HEK293T (cell line): ENCODE results near the gene SETD1A.

Experiments
- CTCF ChIA-PET: fragments of 350-600 bp; formaldehyde crosslinking; extraction: SDS; loops from one replicate; lab custom pipeline; 2021; ENCODE audit warnings: antibody characterized with exemption, inconsistent platforms; lab: Yijun Ruan, JAX
- POLR2A ChIA-PET: fragments of 350-600 bp; formaldehyde crosslinking; extraction: SDS; loops from one replicate; lab custom pipeline; 2020; ENCODE audit warnings: antibody characterized with exemption, inconsistent platforms; lab: Yijun Ruan, JAX
- DNase-seq: peaks from one replicate; pipeline ENCODE4 v3.0.0; 2012; ENCODE audit warnings: mixed read lengths; ENCODE audit errors: extremely low spot score
- ARNT ChIP-seq: fragments of 450-650 bp; IDR thresholded peaks from 2 replicates; pipeline ENCODE4 v1.6.1; 2017; ENCODE audit warnings: mild to moderate bottlenecking
- BHLHE40 ChIP-seq: fragments of 450-650 bp; IDR thresholded peaks from 2 replicates; pipeline ENCODE4 v1.6.1; 2016; ENCODE audit warnings: mild to moderate bottlenecking, moderate library complexity, borderline replicate concordance
- CTBP1 ChIP-seq: fragments of 450-650 bp; IDR thresholded peaks from 2 replicates; pipeline ENCODE4 v1.6.1; 2016; ENCODE audit warnings: borderline replicate concordance
- ELF4 ChIP-seq: fragments of 450-650 bp; IDR thresholded peaks from 2 replicates; pipeline ENCODE4 v1.6.1; 2017; ENCODE audit warnings: antibody characterized with exemption
- FOXA1 ChIP-seq: fragments of 450-650 bp; IDR thresholded peaks from 2 replicates; pipeline ENCODE4 v1.6.1; 2016; ENCODE audit warnings: mild to moderate bottlenecking
- FOXK2 ChIP-seq: fragments of 450-650 bp; IDR thresholded peaks from 2 replicates; pipeline ENCODE4 v1.6.1; 2016; ENCODE audit warnings: mild to moderate bottlenecking
- FOXM1 ChIP-seq: fragments of 450-650 bp; IDR thresholded peaks from 2 replicates; pipeline ENCODE4 v1.6.1; 2017; ENCODE audit warnings: mild to moderate bottlenecking, borderline replicate concordance
- HDGF ChIP-seq: fragments of 450-650 bp; IDR thresholded peaks from 2 replicates; pipeline ENCODE4 v1.6.1; 2017; ENCODE audit warnings: antibody characterized with exemption, borderline replicate concordance
- L3MBTL2 ChIP-seq: fragments of 450-650 bp; conservative IDR thresholded peaks from 2 replicates; pipeline ENCODE4 v1.6.1; 2016; ENCODE audit warnings: mild to moderate bottlenecking
- LEF1 ChIP-seq: fragments of 450-650 bp; IDR thresholded peaks from 2 replicates; pipeline ENCODE4 v1.6.1; 2017; ENCODE audit warnings: mild to moderate bottlenecking, borderline replicate concordance
- NFRKB ChIP-seq: fragments of 450-650 bp; IDR thresholded peaks from 2 replicates; pipeline ENCODE4 v1.6.1; 2016; ENCODE audit warnings: mild to moderate bottlenecking, moderate library complexity
- PKNOX1 ChIP-seq: fragments of 450-650 bp; IDR thresholded peaks from 2 replicates; pipeline ENCODE4 v1.6.1; 2016
- SP1 ChIP-seq: fragments of 450-650 bp; IDR thresholded peaks from 2 replicates; pipeline ENCODE4 v1.6.1; 2017
- SUZ12 ChIP-seq: fragments of 450-650 bp; IDR thresholded peaks from 2 replicates; pipeline ENCODE4 v1.6.1; 2016; ENCODE audit warnings: mild to moderate bottlenecking
- TARDBP ChIP-seq: fragments of 450-650 bp; IDR thresholded peaks from 2 replicates; pipeline ENCODE4 v1.6.1; 2016
- ZNF384 ChIP-seq: fragments of 450-650 bp; IDR thresholded peaks from 2 replicates; pipeline ENCODE4 v1.6.1; 2016

SETD1A gene

DNA sequence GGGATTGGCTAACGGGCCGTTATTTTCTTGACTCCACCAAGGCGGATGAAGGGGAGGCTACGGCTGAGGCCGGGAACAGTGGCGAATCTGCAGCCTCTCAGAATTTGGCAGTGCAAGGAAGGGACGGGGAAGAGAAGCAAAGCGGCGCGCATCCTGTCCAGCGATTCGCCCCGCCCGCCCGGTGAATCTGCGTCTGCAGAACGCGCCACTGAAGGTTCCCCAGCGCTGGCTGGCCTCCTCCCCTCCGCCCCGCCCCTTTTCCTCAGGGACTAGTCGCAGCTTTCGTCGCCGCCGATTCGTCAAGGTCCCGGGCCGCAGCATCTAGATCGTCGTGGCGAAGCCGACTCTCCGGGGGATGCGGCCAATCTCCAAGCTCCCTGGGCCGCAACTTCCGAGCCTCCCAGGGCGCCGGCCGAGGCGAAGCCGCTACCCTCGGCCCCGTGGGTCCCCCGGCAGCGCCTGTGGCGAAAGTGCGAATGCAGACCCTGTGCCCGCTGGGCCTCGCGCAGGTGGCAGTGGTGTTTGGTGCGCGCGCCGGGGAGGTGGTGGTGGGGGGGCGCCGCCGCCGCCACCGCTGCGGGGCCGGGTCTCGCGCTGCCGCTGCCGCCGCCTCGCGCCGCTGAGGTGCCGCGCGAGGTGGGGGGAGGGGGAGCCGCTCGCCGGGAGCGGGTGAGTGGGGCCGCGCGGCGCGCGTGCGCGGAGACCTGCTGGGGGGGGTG, at the start of gene SETD1A:
Gene SETD1A (plus strand): TSS at position 299 of the 719 bp plus-strand sequence. CDS start 978 bp downstream, outside the sequence.
- POLR2A ChIA-PET = interaction anchor here (1.0 to 2.2 kb wide), 2 partner anchors 9 to 31 kb away, joined by 3 to 8 read pairs; no protein-coding TSS in a partner anchor
- TF ChIP-seq L3MBTL2 (peak; percentile 87; the same call in 1 of the 2 replicates), SP1 (peak; percentile 94), LEF1 (peak; percentile 21; the same call in 1 of the 2 replicates), SUZ12 (no peak), FOXA1 (no peak), ELF4 (peak; percentile 71; the same call in 1 of the 2 replicates), FOXM1 (peak; percentile 97)
- peak; percentile 99 for DNase-seq
- CTCF ChIA-PET = interaction anchor here (0.7 kb wide), 1 partner anchor 116 kb away, joined by 3 read pairs; no protein-coding TSS in a partner anchor

DNA sequence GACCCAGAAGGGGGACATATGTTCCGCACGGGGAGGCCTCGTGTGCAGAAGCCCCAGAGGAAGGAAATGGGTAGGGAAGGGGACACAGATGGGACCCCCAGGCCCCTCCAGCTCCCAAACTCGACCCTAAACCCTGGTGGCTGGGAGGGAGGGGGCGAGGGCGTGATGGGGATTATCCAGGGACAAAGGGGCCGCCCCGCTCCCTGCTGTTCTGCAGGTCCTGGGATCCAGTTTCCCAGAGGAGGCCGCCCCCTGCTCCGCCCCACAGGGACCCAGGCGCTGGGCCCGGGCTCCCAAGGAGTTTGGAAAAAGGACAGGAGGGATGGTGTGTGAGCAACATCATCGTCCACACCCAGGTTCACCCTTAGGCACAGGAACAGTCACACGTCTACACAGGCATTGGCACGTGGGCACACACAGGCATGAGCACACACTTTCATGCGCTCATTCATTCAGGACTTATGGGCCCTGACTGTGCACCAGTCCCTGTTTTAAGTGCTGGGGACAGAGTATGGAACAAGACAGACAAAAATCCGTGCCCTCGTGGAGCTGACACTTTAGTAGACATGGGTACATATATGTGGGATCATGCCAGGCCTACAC, 47.0 kb upstream of the SETD1A start:
- POLR2A ChIA-PET = interaction anchor here (0.6 to 2.0 kb wide), 2 partner anchors 66 to 105 kb away, joined by 3 to 6 read pairs; no protein-coding TSS in a partner anchor
- CTCF ChIA-PET = interaction anchor here (2.2 kb wide), 1 partner anchor 9 kb away, joined by 8 read pairs; no protein-coding TSS in a partner anchor
- no peak for DNase-seq
- TF ChIP-seq L3MBTL2 (no peak), NFRKB (no peak), FOXA1 (no peak), LEF1 (no peak), PKNOX1 (no peak), CTBP1 (no peak), ARNT (no peak), FOXM1 (no peak; the same call in 1 of the 2 replicates), ZNF384 (no peak), TARDBP (no peak), HDGF (no peak), SUZ12 (no peak), ELF4 (no peak), SP1 (no peak), BHLHE40 (no peak), FOXK2 (no peak)

DNA sequence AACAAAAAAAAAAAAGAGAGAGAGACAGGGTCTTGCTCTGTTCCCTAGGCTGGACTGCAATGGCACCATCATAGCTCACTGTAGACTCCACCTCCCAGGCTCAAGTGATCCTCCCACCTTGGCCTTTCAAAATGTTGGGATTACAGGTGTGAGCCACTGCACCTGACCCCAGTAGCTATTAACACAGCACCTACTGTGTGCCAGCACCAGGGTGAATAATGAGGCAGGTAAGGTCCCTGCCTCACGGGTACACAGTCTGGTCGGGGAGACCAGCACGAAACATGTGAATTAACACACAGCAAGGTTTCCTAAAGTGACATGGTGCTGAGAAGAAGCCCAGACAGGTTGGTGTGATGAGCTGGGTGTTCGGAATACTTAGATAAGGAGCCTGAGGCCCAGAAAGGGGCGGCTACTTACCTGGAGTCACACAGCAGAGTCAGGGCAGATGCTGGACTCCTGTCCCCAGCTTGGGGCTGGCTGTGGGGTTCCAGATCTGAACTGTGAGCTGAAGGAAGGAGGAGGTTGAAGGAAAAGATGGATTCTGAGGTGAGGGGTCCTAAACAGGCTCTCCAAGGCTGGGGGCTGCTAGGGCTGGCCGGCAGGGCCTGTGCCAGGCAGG, 44.7 kb upstream of the SETD1A start:
- CTCF ChIA-PET = interaction anchor here (0.6 to 2.2 kb wide), 2 partner anchors 11 to 68 kb away, joined by 5 to 8 read pairs; no protein-coding TSS in a partner anchor
- POLR2A ChIA-PET = interaction anchor here (0.9 to 2.8 kb wide), 2 partner anchors 11 to 73 kb away, joined by 3 to 12 read pairs; no protein-coding TSS in a partner anchor
- TF ChIP-seq ARNT (no peak), L3MBTL2 (no peak), TARDBP (no peak), BHLHE40 (no peak), ZNF384 (no peak)
- no peak for DNase-seq

DNA sequence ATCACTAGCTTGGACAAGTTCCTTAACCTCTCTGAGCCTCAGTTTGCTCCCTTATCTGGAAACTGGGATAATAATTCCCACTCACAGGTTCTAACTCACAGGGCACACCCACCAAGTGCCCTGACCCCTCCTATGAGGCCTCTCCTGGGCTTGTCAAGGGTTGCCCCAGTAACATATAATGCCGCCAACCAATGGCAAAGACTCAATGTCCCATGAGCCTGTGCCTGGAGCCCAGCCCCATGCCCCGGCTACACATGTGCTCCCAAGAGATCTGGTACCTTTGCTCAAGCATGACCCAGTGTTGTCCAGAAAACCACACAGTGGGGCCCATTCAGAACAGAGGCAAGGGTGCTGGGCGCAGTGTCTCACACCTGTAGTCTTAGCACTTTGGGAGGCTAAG, 42.7 kb upstream of the SETD1A start:
- DNase-seq = no peak
- TF ChIP-seq FOXM1 (no peak), FOXA1 (no peak), TARDBP (no peak), HDGF (no peak), ARNT (no peak), BHLHE40 (no peak), LEF1 (no peak), NFRKB (no peak), ELF4 (no peak), L3MBTL2 (no peak), ZNF384 (no peak), FOXK2 (no peak), CTBP1 (no peak), SUZ12 (no peak), PKNOX1 (no peak), SP1 (no peak)
- POLR2A ChIA-PET = interaction anchor here (0.8 to 2.8 kb wide), 3 partner anchors 13 to 27 kb away, joined by 3 to 12 read pairs (median 4); no protein-coding TSS in a partner anchor
- CTCF ChIA-PET = no interaction called here

DNA sequence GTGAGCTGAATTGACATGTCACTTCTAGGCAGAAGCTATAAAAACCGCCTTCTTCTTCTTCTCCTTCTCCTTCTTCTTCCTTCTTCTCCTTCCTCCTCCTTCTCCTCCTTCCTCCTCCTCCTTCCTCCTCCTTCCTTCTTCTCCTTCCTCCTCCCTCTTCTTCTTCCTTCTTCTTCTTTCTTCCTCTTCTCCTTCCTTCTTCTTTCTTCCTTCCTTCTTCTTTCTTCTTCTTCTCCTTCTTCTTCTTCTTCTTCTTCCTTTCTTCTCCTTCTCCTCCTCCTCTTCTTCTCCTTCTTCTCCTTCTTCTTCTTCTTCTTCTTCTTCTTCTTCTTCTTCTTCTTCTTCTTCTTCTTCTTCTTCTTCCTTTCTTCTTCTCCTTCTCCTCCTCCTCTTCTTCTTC, 38.9 kb upstream of the SETD1A start:
- no peak for DNase-seq
- POLR2A ChIA-PET = interaction anchor here (1.2 to 2.0 kb wide), 3 partner anchors 8 to 22 kb away, joined by 5 to 8 read pairs (median 6); partner anchors contain the start of gene CTF1
- CTCF ChIA-PET = interaction anchor here (0.7 to 4.8 kb wide), 4 partner anchors 20 to 253 kb away, joined by 3 to 34 read pairs (median 3); no protein-coding TSS in a partner anchor
- TF ChIP-seq ZNF384 (no peak), FOXK2 (no peak), SP1 (no peak), TARDBP (no peak), HDGF (no peak), FOXM1 (no peak), ARNT (no peak), BHLHE40 (no peak), PKNOX1 (no peak), L3MBTL2 (no peak), ELF4 (no peak), CTBP1 (no peak), FOXA1 (no peak), LEF1 (no peak), NFRKB (no peak), SUZ12 (no peak)
